Adrenal gland (tissue), 12 donors: ENCODE results near the gene PRR7. TPM values are rescaled to one million over a fixed set of nuclear protein-coding genes. Genes with fewer than 3 reads are reported as not detected.

Experiments
- DNase-seq, 7 donors: peaks; one replicate each; pipeline ENCODE4 v3.0.0-alpha.2; 2019 to 2020
- H3K27ac ChIP-seq, 5 donors: fragments of 200-600 bp; sonication (generic) in 4 of 5; 1 replicate in 3 of 5; 2 replicates in 2 of 5; pipeline versions ENCODE4 v1.5.1 to v1.8.0; 2016 to 2020; ENCODE audit warnings: mild to moderate bottlenecking in 1 of 5
- H3K27me3 ChIP-seq: fragments of 200-600 bp; 2 replicates; pipeline ENCODE4 v1.8.0; 2021
- H3K36me3 ChIP-seq, 2 donors: fragments of 200-600 bp; replicated peaks in 1 of 2; 1 replicate in 1 of 2; 2 replicates in 1 of 2; pipeline versions ENCODE4 v1.5.1 to v1.8.0; 2018 to 2022
- H3K4me1 ChIP-seq, 2 donors: fragments of 200-600 bp; replicated peaks in 1 of 2; 1 replicate in 1 of 2; 2 replicates in 1 of 2; pipeline versions ENCODE4 v1.5.1 to v1.8.0; 2018 to 2021
- H3K4me3 ChIP-seq, 4 donors: fragments of 200-600 bp; sonication (generic) in 3 of 4; one replicate each; pipeline ENCODE4 v1.5.1; 2016 to 2018
- H3K9me3 ChIP-seq, 3 donors: fragments of 200-600 bp; sonication (generic) in 1 of 3; replicated peaks in 1 of 3; 1 replicate in 2 of 3; 2 replicates in 1 of 3; pipeline versions ENCODE4 v1.5.1 to v1.8.0; 2016 to 2021
- POLR2A ChIP-seq, 2 donors: fragments of 450-650 bp; IDR thresholded peaks; one replicate each; pipeline ENCODE4 v1.6.1; 2017; ENCODE audit warnings: antibody characterized with exemption in 2 of 2, mild to moderate bottlenecking in 2 of 2, moderate library complexity in 1 of 2
- WGBS, 4 donors: extraction: QIAGEN DNeasy Blood & Tissue Kit in 2 of 4; methylation state at CpG; one replicate each; pipeline versions ENCODE4 v1.1.5 to v1.1.7; 2013 to 2017; 5-methylcytosine and 5-hydroxymethylcytosine counted together
- intact Hi-C, 2 donors: fragments of 100-400 bp; cut with DNase I; formaldehyde crosslinking; loops; one replicate each; pipeline versions ENCODE4 v1.14.1 to v1.15.0; 2022 to 2023
- polyA plus RNA-seq, 3 donors: library from polyadenylated mRNA; stranded (reverse); fragments of 200-250 nt in 2 of 3; fragments of 350-450 nt in 1 of 3; fragmentation: Illumina TruSeq in 1 of 3; extraction: RNeasy Lipid Tissue Mini Kit (QIAGEN cat#74804) in 1 of 3; gene quantifications; one replicate each; pipeline ENCODE4 v1.2.3, GENCODE V29; 2013 to 2014
- total RNA-seq, 9 donors: library from RNA; depleted of rRNA in 4 of 9; stranded (reverse); fragments of >200 nt in 4 of 9; fragments of 120-200 nt in 1 of 9; fragmentation: NEBNext Ultra II Directional in 1 of 9; extraction: Animal tissue kit (Norgen Biotek cat#: 25700) in 1 of 9; gene quantifications; one replicate each; pipeline versions ENCODE4 v1.1.0 to v1.2.4, GENCODE V29; 2013 to 2023
- TF ChIP-seq, protein P1 (sequence below), 6 experiments: fragments of 450-650 bp in 4 of 6; fragments of 200-600 bp in 2 of 6; sonication (generic) in 1 of 6; IDR thresholded peaks; 1 replicate in 5 of 6; 2 replicates in 1 of 6; pipeline versions ENCODE4 v1.5.1 to v1.8.0; 2016 to 2021; ENCODE audit warnings: antibody characterized with exemption in 6 of 6, mild to moderate bottlenecking in 2 of 6, moderate library complexity in 1 of 6
- donor health status: healthy with polysubstance abuse.
- donor health status: Bipolar disorder and iron deficiency.
- donor health status: DM: yes; HTN: yes; CAD: no.
- donor health status: DM: no; HTN: no; CAD: no.
- donor health status: DM: no; HTN: no; CAD: no.
- donor health status: DM: yes; HTN: yes; CAD: no.

Gene PRR7
- total and polyA plus RNA-seq, 12 donors, result 0.55 to 13.5 (median 6.1) TPM; not detected in 1

DNA sequence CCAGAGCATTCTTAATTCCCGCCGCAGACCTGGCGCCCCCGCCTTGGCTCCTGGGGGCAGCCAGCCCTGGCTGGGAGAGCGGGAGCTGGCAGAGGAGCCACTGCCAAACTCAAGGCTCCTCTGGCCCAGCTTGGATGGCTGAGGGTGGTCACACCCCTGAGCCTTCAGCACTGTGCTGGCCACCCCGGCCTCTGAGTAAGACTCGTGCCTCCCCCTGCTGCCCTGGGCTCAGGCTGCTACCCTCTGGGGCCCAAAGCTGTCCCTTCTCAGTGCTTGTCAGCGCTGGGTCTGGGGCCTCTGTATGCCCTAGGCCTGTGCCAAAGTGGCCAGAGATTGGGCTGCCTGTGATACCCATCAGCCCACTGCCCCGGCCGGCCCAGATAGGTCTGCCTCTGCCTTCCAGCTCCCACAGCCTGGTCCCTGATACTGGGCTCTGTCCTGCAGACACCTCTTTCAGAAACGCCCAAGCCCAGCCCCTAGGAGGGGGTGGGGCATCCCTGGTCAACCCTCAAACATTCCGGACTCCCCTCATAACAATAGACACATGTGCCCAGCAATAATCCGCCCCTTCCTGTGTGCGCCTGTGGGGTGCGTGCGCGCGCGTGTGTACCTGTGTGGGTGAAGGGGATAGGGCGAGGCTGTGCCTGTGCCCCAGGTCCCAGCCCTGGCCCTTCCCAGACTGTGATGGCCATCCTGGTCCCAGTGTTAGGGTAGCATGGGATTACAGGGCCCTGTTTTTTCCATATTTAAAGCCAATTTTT lies 4.4 kb upstream of the PRR7 start:
- H3K4me3 ChIP-seq, result no peak overlapping the region
- 85 to 94% (median 89%) methylated on average over 14 to 20 of the region's 20 CpGs for WGBS, 4 donors
- DNase-seq, result peak in 1 of 7 donors; percentile 14
- peaks cover 7 to 9% of the 10 kb centered on the region in 2 donors for H3K4me1 ChIP-seq
- H3K9me3 ChIP-seq, result no peaks in the 10 kb centered on the region
- TF ChIP-seq, protein P1, sequence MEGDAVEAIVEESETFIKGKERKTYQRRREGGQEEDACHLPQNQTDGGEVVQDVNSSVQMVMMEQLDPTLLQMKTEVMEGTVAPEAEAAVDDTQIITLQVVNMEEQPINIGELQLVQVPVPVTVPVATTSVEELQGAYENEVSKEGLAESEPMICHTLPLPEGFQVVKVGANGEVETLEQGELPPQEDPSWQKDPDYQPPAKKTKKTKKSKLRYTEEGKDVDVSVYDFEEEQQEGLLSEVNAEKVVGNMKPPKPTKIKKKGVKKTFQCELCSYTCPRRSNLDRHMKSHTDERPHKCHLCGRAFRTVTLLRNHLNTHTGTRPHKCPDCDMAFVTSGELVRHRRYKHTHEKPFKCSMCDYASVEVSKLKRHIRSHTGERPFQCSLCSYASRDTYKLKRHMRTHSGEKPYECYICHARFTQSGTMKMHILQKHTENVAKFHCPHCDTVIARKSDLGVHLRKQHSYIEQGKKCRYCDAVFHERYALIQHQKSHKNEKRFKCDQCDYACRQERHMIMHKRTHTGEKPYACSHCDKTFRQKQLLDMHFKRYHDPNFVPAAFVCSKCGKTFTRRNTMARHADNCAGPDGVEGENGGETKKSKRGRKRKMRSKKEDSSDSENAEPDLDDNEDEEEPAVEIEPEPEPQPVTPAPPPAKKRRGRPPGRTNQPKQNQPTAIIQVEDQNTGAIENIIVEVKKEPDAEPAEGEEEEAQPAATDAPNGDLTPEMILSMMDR (IDR thresholded peaks at IDR 0.05), result no peak
- TF ChIP-seq POLR2A (IDR thresholded peaks at IDR 0.05), result no peak
- H3K36me3 ChIP-seq, result peaks cover 0 to 12% of the 10 kb centered on the region in 2 donors
- no peaks in the 10 kb centered on the region for H3K27me3 ChIP-seq
- H3K27ac ChIP-seq, result no peak overlapping the region
- intact Hi-C loops, result no loop called here

- 64 to 85% (median 70%) methylated on average over 13 to 15 of the region's 15 CpGs for WGBS, 4 donors
- DNase-seq, result no peak
- intact Hi-C loops, result no loop called here
Measured at GRCh38 chr5:177443144-177443983, 3.2 kb upstream of the PRR7 start.

GRCh38 chr5:177444106-177445051 lies 2.2 kb upstream of the PRR7 start:
- no peak overlapping the region for H3K27ac ChIP-seq
- TF ChIP-seq POLR2A (IDR thresholded peaks at IDR 0.05), result no peak
- TF ChIP-seq, protein P1 (IDR thresholded peaks at IDR 0.05), result no peak
- no peak overlapping the region for H3K4me3 ChIP-seq
- no peaks in the 10 kb centered on the region for H3K9me3 ChIP-seq
- peaks cover 18 to 20% of the 10 kb centered on the region in 2 donors for H3K4me1 ChIP-seq
- peak in 1 of 7 donors; percentile 14 for DNase-seq
- 81 to 92% (median 85%) methylated on average over 5 to 7 of the region's 7 CpGs for WGBS, 4 donors
- H3K27me3 ChIP-seq, result no peaks in the 10 kb centered on the region
- H3K36me3 ChIP-seq, result peaks cover 0 to 12% of the 10 kb centered on the region in 2 donors
- intact Hi-C loops, result no loop called here

More at GRCh38 chr5:177443144-177443983, 3.2 kb upstream of the PRR7 start:
- peaks cover 0 to 12% of the 10 kb centered on the region in 2 donors for H3K36me3 ChIP-seq
- H3K27ac ChIP-seq, result no peak overlapping the region
- H3K4me3 ChIP-seq, result no peak overlapping the region
- TF ChIP-seq POLR2A (IDR thresholded peaks at IDR 0.05), result no peak
- TF ChIP-seq, protein P1 (IDR thresholded peaks at IDR 0.05), result no peak
- H3K9me3 ChIP-seq, result no peaks in the 10 kb centered on the region
- no peaks in the 10 kb centered on the region for H3K27me3 ChIP-seq
- peaks cover 18 to 19% of the 10 kb centered on the region in 2 donors for H3K4me1 ChIP-seq
